Neural cell (in vitro differentiated cells): ENCODE data around the gene TSPAN17. TPM values are rescaled to one million over a fixed set of nuclear protein-coding genes. Genes with fewer than 3 reads are reported as not detected.

Experiments
- H2AFZ ChIP-seq: fragments of 200-600, 300-800 bp; sonication (generic), shearing (Covaris generic); 2 replicates; pipeline ENCODE4 v1.6.0; 2014; ENCODE audit warnings: low read depth, mild to moderate bottlenecking, antibody characterized with exemption, low read length, moderate library complexity
- H3F3A ChIP-seq: fragments of 200-600 bp; shearing (Covaris generic); 2 replicates; pipeline ENCODE4 v1.6.1; 2016; ENCODE audit warnings: mild to moderate bottlenecking, moderate library complexity, mixed read lengths, antibody characterized with exemption, low read length; ENCODE audit not compliant: insufficient read depth, poor library complexity, severe bottlenecking
- H3K27ac ChIP-seq: fragments of 200-600, 300-800 bp; sonication (generic), shearing (Covaris generic); 2 replicates; pipeline ENCODE4 v1.5.1; 2014; ENCODE audit warnings: mild to moderate bottlenecking, low read length, moderate library complexity
- H3K27me3 ChIP-seq: fragments of 300-800, 200-600 bp; sonication (generic), shearing (Covaris generic); 2 replicates; pipeline ENCODE4 v1.6.0; 2014; ENCODE audit warnings: mild to moderate bottlenecking, low read depth, low read length, moderate library complexity; ENCODE audit not compliant: insufficient read depth
- H3K36me3 ChIP-seq: fragments of 300-800, 200-600 bp; sonication (generic), shearing (Covaris generic); 2 replicates; pipeline ENCODE4 v1.5.1; 2014; ENCODE audit warnings: mild to moderate bottlenecking, antibody characterized with exemption, low read length, moderate library complexity; ENCODE audit not compliant: insufficient read depth
- H3K4me2 ChIP-seq: fragments of 300-800, 200-600 bp; sonication (generic), shearing (Covaris generic); 2 replicates; pipeline ENCODE4 v1.6.0; 2014; ENCODE audit warnings: mild to moderate bottlenecking, low read length
- H3K4me3 ChIP-seq: fragments of 300-800, 200-600 bp; sonication (generic), shearing (Covaris generic); 2 replicates; pipeline ENCODE4 v1.5.1; 2014; ENCODE audit warnings: mild to moderate bottlenecking, low read length, moderate library complexity
- H3K79me2 ChIP-seq: fragments of 200-600 bp; shearing (Covaris generic); replicated peaks from 2 replicates; pipeline ENCODE4 v1.6.0; 2014; ENCODE audit warnings: mild to moderate bottlenecking, low read length, moderate library complexity; ENCODE audit not compliant: insufficient read depth
- H3K9ac ChIP-seq: fragments of 300-800, 200-600 bp; sonication (generic), shearing (Covaris generic); 2 replicates; pipeline ENCODE4 v1.6.1; 2016; ENCODE audit warnings: mild to moderate bottlenecking, low read length, mixed read lengths
- H3K9me2 ChIP-seq: fragments of 200-600 bp; shearing (Covaris generic); 2 replicates; pipeline ENCODE4 v1.6.1; 2016; ENCODE audit warnings: mild to moderate bottlenecking, low read length, mixed read lengths; ENCODE audit not compliant: insufficient read depth
- H3K9me3 ChIP-seq: fragments of 200-600, 300-800 bp; sonication (generic), shearing (Covaris generic); 2 replicates; pipeline ENCODE4 v1.6.1; 2016; ENCODE audit warnings: mild to moderate bottlenecking, mixed run types, low read length, moderate library complexity, mixed read lengths
- H4K20me1 ChIP-seq: fragments of 200-600 bp; shearing (Covaris generic); 2 replicates; pipeline ENCODE4 v1.6.1; 2016; ENCODE audit warnings: mild to moderate bottlenecking, mixed run types; ENCODE audit not compliant: insufficient read depth
- CTCF ChIP-seq: fragments of 450-650 bp; IDR thresholded peaks from 2 replicates; pipeline ENCODE4 v1.5.1; 2014; ENCODE audit warnings: antibody characterized with exemption, mild to moderate bottlenecking, moderate library complexity; ENCODE audit not compliant: poor library complexity, severe bottlenecking
- EP300 ChIP-seq: fragments of 450-650 bp; conservative IDR thresholded peaks from 2 replicates; pipeline ENCODE4 v1.6.1; 2014; ENCODE audit warnings: antibody characterized with exemption, mild to moderate bottlenecking, moderate library complexity; ENCODE audit not compliant: poor library complexity, severe bottlenecking
- EZH2 ChIP-seq: fragments of 200-600, 300-800 bp; shearing (Covaris generic), sonication (generic); IDR thresholded peaks from 2 replicates; pipeline ENCODE4 v1.6.1; 2014; ENCODE audit warnings: antibody characterized with exemption, low read length, borderline replicate concordance, mild to moderate bottlenecking; ENCODE audit not compliant: insufficient read depth, poor library complexity, severe bottlenecking
- MXI1 ChIP-seq: fragments of 450-650 bp; conservative IDR thresholded peaks from 2 replicates; pipeline ENCODE4 v1.6.1; 2014; ENCODE audit warnings: antibody characterized with exemption, mild to moderate bottlenecking; ENCODE audit not compliant: poor library complexity, severe bottlenecking
- POLR2AphosphoS5 ChIP-seq: IDR thresholded peaks from 2 replicates; pipeline ENCODE4 v1.6.1; 2012
- RAD21 ChIP-seq: fragments of 450-650 bp; conservative IDR thresholded peaks from 2 replicates; pipeline ENCODE4 v1.6.1; 2014; ENCODE audit warnings: antibody characterized with exemption, mild to moderate bottlenecking, moderate library complexity
- REST ChIP-seq: IDR thresholded peaks from 2 replicates; pipeline ENCODE4 v1.6.1; 2012; ENCODE audit warnings: borderline replicate concordance
- SMC3 ChIP-seq: fragments of 450-650 bp; conservative IDR thresholded peaks from 2 replicates; pipeline ENCODE4 v1.6.1; 2014; ENCODE audit warnings: antibody characterized with exemption, mild to moderate bottlenecking, moderate library complexity; ENCODE audit not compliant: poor library complexity
- TAF1 ChIP-seq: IDR thresholded peaks from 2 replicates; pipeline ENCODE4 v1.6.1; 2012; ENCODE audit warnings: low read depth
- polyA plus RNA-seq: library from polyadenylated mRNA; depleted of rRNA; stranded (reverse); fragments of >200 nt; gene quantifications from 2 replicates; pipeline ENCODE4 v1.2.3, GENCODE V29; 2014

TSPAN17 gene
- polyA plus RNA-seq, 1 donor from 2014 or later: 66.4 TPM

GRCh38 chr5:176680226-176680563, 32.9 kb downstream of the TSPAN17 start:
- TF ChIP-seq EZH2 (no peak), SMC3 (no peak), TAF1 (no peak), EP300 (no peak), RAD21 (no peak), MXI1 (no peak), REST (no peak), CTCF (no peak), POLR2AphosphoS5 (no peak)
- H3F3A ChIP-seq: no peaks in the 10 kb centered on the region
- H4K20me1 ChIP-seq: no peaks in the 10 kb centered on the region
- no peaks in the 10 kb centered on the region for H3K27me3 ChIP-seq
- H2AFZ ChIP-seq: no peak overlapping the region
- no peak overlapping the region for H3K27ac ChIP-seq
- H3K36me3 ChIP-seq: no peaks in the 10 kb centered on the region
- H3K79me2 ChIP-seq: no peaks in the 10 kb centered on the region
- no peaks in the 10 kb centered on the region for H3K9me3 ChIP-seq
- no peaks in the 10 kb centered on the region for H3K9me2 ChIP-seq
- no peak overlapping the region for H3K9ac ChIP-seq
- H3K4me3 ChIP-seq: no peak overlapping the region
- H3K4me2 ChIP-seq: no peak overlapping the region

GRCh38 chr5:176682016-176682531, 34.8 kb downstream of the TSPAN17 start:
- Histone ChIP-seq H3K27me3 (no peaks in the 10 kb centered on the region), H3K9me3 (no peaks in the 10 kb centered on the region), H3K9me2 (no peaks in the 10 kb centered on the region), H3K27ac (no peak overlapping the region), H3K79me2 (no peaks in the 10 kb centered on the region), H3K4me2 (no peak overlapping the region), H3K36me3 (no peaks in the 10 kb centered on the region), H4K20me1 (no peaks in the 10 kb centered on the region), H3F3A (no peaks in the 10 kb centered on the region), H3K4me3 (no peak overlapping the region), H2AFZ (no peak overlapping the region), H3K9ac (no peak overlapping the region)
- no peak for TF ChIP-seq RAD21
- no peak for TF ChIP-seq POLR2AphosphoS5
- no peak for TF ChIP-seq EP300
- no peak for TF ChIP-seq REST
- no peak for TF ChIP-seq CTCF
- no peak for TF ChIP-seq SMC3
- no peak for TF ChIP-seq TAF1
- TF ChIP-seq MXI1: no peak
- no peak for TF ChIP-seq EZH2
